ENCODE data around the gene NRSN2.
A peak's percentile ranks its signal among the peaks of the same experiment; 100 is the strongest.

The NRSN2 gene

DNA sequence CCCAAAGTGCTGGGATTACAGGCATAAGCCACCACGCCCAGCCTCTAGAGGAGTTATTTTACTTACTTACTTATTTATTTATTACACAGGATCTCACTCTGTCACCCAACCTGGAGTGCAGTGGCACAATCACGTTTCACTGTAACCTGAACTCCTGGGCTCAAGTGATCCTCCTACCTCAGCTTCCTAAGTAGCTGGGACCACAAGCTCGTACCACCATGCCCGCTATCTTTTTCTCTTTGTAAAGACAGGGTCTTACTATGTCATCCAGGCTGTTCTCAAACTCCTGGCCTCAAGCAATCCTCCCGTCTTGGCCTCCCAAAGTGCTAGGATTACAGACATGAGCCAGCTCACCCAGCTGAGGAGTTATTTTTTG lies 32.0 kb downstream of the NRSN2 start:
- Histone ChIP-seq H3K4me2 (ENCODE audit: low read depth, low read length) (no peak overlapping the region), H3K4me3 (ENCODE audit: low read length) (no peak overlapping the region), H3K9me2 (replicated peaks; ENCODE audit: insufficient read depth, low read length) (no peaks in the 10 kb centered on the region), H3K36me3 (replicated peaks; ENCODE audit: insufficient read depth, low read length) (no peaks in the 10 kb centered on the region), H3K9ac (ENCODE audit: low read length) (no peak overlapping the region), H4K20me1 (ENCODE audit: insufficient read depth, low read length) (peaks cover 11% of the 10 kb centered on the region; the same call in 1 of the 2 replicates), H3K9me3 (replicated peaks; ENCODE audit: insufficient read depth, low read length) (no peaks in the 10 kb centered on the region), H3K79me2 (ENCODE audit: low read length) (peaks cover 26% of the 10 kb centered on the region), H2AFZ (ENCODE audit: low read length) (no peak overlapping the region), H3K4me1 (ENCODE audit: low read length) (peaks cover 13% of the 10 kb centered on the region), H3K27me3 (replicated peaks; ENCODE audit: insufficient read depth, low read length) (no peaks in the 10 kb centered on the region), H3F3A (ENCODE audit: insufficient read depth, low read length) (peaks cover 12% of the 10 kb centered on the region; the same call in 1 of the 2 replicates), H3K27ac (ENCODE audit: low read length) (no peak overlapping the region)
- TF ChIP-seq EZH2phosphoT487 (IDR thresholded peaks at IDR 0.05; ENCODE audit: low read length) (no peak), EZH2 (optimal IDR thresholded peaks at IDR 0.05; ENCODE audit: low read depth, low read length) (no peak)
- TF ChIP-seq, protein P1, sequence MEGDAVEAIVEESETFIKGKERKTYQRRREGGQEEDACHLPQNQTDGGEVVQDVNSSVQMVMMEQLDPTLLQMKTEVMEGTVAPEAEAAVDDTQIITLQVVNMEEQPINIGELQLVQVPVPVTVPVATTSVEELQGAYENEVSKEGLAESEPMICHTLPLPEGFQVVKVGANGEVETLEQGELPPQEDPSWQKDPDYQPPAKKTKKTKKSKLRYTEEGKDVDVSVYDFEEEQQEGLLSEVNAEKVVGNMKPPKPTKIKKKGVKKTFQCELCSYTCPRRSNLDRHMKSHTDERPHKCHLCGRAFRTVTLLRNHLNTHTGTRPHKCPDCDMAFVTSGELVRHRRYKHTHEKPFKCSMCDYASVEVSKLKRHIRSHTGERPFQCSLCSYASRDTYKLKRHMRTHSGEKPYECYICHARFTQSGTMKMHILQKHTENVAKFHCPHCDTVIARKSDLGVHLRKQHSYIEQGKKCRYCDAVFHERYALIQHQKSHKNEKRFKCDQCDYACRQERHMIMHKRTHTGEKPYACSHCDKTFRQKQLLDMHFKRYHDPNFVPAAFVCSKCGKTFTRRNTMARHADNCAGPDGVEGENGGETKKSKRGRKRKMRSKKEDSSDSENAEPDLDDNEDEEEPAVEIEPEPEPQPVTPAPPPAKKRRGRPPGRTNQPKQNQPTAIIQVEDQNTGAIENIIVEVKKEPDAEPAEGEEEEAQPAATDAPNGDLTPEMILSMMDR (IDR thresholded peaks at IDR 0.05; ENCODE audit: low read length), result no peak
- DNase-seq, result no peak

DNA sequence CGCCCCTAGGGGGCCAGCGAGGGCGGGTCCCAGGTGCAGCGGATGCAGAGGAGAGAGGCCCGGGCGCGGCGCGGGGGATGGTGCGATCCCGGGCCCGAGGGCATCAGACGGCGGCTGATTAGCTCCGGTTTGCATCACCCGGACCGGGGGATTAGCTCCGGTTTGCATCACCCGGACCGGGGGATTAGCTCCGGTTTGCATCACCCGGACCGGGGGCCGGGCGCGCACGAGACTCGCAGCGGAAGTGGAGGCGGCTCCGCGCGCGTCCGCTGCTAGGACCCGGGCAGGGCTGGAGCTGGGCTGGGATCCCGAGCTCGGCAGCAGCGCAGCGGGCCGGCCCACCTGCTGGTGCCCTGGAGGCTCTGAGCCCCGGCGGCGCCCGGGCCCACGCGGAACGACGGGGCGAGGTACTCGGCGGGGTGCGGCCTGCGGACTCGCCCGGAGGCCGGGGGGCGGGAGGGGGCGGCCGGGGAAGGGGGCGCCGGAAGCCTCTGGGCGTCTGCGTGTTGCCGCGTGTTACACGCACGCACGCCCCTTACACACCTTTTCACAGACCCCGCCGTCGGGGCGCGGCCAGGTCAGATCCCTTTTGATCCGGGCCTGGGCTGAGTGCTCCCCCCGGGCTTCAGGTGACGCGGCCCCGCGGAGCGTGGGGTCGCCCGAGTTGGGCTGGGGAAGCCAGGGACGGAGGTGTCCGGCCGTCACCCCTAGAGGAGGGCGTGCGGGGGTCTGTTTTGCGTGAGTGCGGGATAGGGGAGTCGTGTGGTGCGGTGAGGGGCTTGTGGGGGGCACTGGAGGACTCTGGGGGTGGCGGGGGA lies 34.1 kb downstream of the NRSN2 start:
- TF ChIP-seq, protein P1 (IDR thresholded peaks at IDR 0.05; ENCODE audit: low read length), result no peak
- TF ChIP-seq EZH2phosphoT487 (IDR thresholded peaks at IDR 0.05; ENCODE audit: low read length) (no peak), EZH2 (optimal IDR thresholded peaks at IDR 0.05; ENCODE audit: low read depth, low read length) (no peak)
- H3K4me1 ChIP-seq (ENCODE audit: low read length), result peaks cover 13% of the 10 kb centered on the region
- no peaks in the 10 kb centered on the region for H3K9me2 ChIP-seq (replicated peaks; ENCODE audit: insufficient read depth, low read length)
- peaks cover 12% of the 10 kb centered on the region; the same call in 1 of the 2 replicates for H3F3A ChIP-seq (ENCODE audit: insufficient read depth, low read length)
- H3K9ac ChIP-seq (ENCODE audit: low read length), result peak overlapping the region; percentile 85
- no peaks in the 10 kb centered on the region for H3K36me3 ChIP-seq (replicated peaks; ENCODE audit: insufficient read depth, low read length)
- DNase-seq, result peak; percentile 69
- no peaks in the 10 kb centered on the region for H3K9me3 ChIP-seq (replicated peaks; ENCODE audit: insufficient read depth, low read length)
- H2AFZ ChIP-seq (ENCODE audit: low read length), result peak overlapping the region; percentile 89
- H3K4me2 ChIP-seq (ENCODE audit: low read depth, low read length), result peak overlapping the region; percentile 66; the same call in 1 of the 2 replicates
- peaks cover 43% of the 10 kb centered on the region for H3K79me2 ChIP-seq (ENCODE audit: low read length)
- no peaks in the 10 kb centered on the region for H3K27me3 ChIP-seq (replicated peaks; ENCODE audit: insufficient read depth, low read length)
- H3K27ac ChIP-seq (ENCODE audit: low read length), result peak overlapping the region; percentile 66
- H3K4me3 ChIP-seq (ENCODE audit: low read length), result peak overlapping the region; percentile 91
- peaks cover 11% of the 10 kb centered on the region; the same call in 1 of the 2 replicates for H4K20me1 ChIP-seq (ENCODE audit: insufficient read depth, low read length)

DNA sequence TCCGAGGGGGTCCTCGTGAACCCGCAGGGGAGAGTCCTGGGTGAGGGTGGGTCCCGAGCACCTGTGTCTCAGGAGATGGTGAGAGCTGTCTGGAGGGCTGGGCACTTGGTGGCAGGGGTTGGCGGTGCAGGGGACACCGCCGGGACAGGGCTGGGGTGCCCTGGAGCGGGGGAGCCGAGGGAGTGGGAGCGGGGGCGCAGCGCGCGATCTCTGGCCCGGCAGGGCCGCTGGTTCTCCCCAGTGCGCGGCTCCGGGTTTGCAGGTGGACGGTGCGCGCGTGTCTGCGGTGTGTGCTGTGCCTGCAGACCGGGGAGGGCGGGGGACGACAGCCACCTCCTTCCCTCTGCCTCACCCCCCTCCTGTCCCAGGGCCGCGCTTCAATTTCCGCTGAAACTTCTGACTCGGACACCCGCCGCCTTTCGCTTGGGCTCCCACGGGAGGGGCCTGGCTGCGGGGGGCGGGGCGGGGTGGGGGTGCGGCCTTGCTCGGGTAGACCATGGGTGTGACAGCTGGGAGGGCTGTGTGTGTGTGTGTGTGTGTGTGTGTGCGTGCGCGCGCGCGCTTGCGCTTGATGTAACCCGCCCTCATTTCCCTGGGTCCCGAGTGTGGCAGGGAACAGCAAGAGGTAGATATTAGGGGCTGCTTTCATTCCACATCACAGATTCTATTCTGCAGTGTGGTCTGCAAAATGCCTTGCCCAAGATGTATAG lies 34.8 kb downstream of the NRSN2 start:
- TF ChIP-seq EZH2 (optimal IDR thresholded peaks at IDR 0.05; ENCODE audit: low read depth, low read length) (no peak), EZH2phosphoT487 (IDR thresholded peaks at IDR 0.05; ENCODE audit: low read length) (no peak)
- TF ChIP-seq, protein P1 (IDR thresholded peaks at IDR 0.05; ENCODE audit: low read length), result no peak
- H4K20me1 ChIP-seq (ENCODE audit: insufficient read depth, low read length), result peaks cover 11% of the 10 kb centered on the region; the same call in 1 of the 2 replicates
- peak overlapping the region; percentile 91 for H3K4me3 ChIP-seq (ENCODE audit: low read length)
- no peaks in the 10 kb centered on the region for H3K9me3 ChIP-seq (replicated peaks; ENCODE audit: insufficient read depth, low read length)
- H3K9me2 ChIP-seq (replicated peaks; ENCODE audit: insufficient read depth, low read length), result no peaks in the 10 kb centered on the region
- peaks cover 12% of the 10 kb centered on the region; the same call in 1 of the 2 replicates for H3F3A ChIP-seq (ENCODE audit: insufficient read depth, low read length)
- H2AFZ ChIP-seq (ENCODE audit: low read length), result peak overlapping the region; percentile 89
- peaks cover 13% of the 10 kb centered on the region for H3K4me1 ChIP-seq (ENCODE audit: low read length)
- peak overlapping the region; percentile 66; the same call in 1 of the 2 replicates for H3K27ac ChIP-seq (ENCODE audit: low read length)
- peaks cover 46% of the 10 kb centered on the region for H3K79me2 ChIP-seq (ENCODE audit: low read length)
- H3K36me3 ChIP-seq (replicated peaks; ENCODE audit: insufficient read depth, low read length), result no peaks in the 10 kb centered on the region
- no peaks in the 10 kb centered on the region for H3K27me3 ChIP-seq (replicated peaks; ENCODE audit: insufficient read depth, low read length)
- peak; percentile 93 for DNase-seq
- H3K4me2 ChIP-seq (ENCODE audit: low read depth, low read length), result peak overlapping the region; percentile 84
- peak overlapping the region; percentile 85 for H3K9ac ChIP-seq (ENCODE audit: low read length)
